PFSK-1 (cell line): Measurements from ENCODE around the gene CUEDC1.

ENCODE experiments used
- SIN3A ChIP-seq: IDR thresholded peaks from 2 replicates; pipeline ENCODE4 v1.6.1; 2012; ENCODE audit warnings: mild to moderate bottlenecking, low read length, moderate library complexity, borderline replicate concordance; ENCODE audit not compliant: insufficient read depth
- TAF1 ChIP-seq: IDR thresholded peaks from 2 replicates; pipeline ENCODE4 v1.6.1; 2012; ENCODE audit warnings: low read length, control low read depth, borderline replicate concordance; ENCODE audit not compliant: insufficient read depth

DNA sequence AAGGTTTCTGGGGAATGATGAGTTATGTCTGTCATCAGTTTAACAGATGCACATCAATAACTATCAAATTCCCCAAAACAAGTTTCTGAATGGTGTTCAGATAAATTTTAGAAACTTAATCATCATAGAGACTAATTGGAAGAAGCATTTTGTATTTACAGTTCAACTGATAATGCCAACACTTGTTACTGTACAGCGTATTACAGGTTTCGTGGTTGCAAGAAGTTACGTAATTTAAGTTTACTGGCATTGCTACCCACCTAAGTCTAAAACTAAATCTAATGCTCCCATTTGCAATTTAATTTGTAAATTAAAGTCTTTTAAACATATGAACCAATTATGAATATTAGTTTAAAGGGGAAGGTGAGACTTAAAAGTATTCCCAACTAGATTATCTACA, 48.8 kb upstream of the CUEDC1 start:
- no peak for TF ChIP-seq SIN3A
- no peak for TF ChIP-seq TAF1
